HepG2 (cell line): ENCODE results near the gene CAMK1D. TPM values are rescaled to one million over a fixed set of nuclear protein-coding genes. Genes with fewer than 3 reads are reported as not detected.

Experiments used
- ATAC-seq: fragments of 200-7000 bp; cut with Tn5 transposase; 3 replicates; pipeline ENCODE4 v1.9.1; 2020; ENCODE audit warnings: mild to moderate bottlenecking, moderate library complexity
- BruUV-seq: library from RNA; stranded (reverse); fragments of 400-500 nt; replicated peaks from 2 replicates; lab custom pipeline; 2021; lab: Mats Ljungman, UMichigan
- CTCF ChIA-PET: fragments of 300-600 bp; formaldehyde crosslinking; extraction: SDS; loops from one replicate; lab custom pipeline; 2021; ENCODE audit warnings: low total read pairs, inconsistent platforms, low intra/inter-chr PET ratio; lab: Yijun Ruan, JAX
- POLR2A ChIA-PET: fragments of 350-600 bp; sonication (Branson Sonifier 250); formaldehyde crosslinking; loops from one replicate; lab custom pipeline; 2020; ENCODE audit warnings: antibody characterized with exemption, inconsistent platforms; lab: Yijun Ruan, JAX
- DNase-seq: peaks from one replicate; pipeline ENCODE4 v3.0.0-alpha.2; 2015; ENCODE audit warnings: low spot score
- FAIRE-seq: peaks from 3 replicates; lab custom pipeline; 2011; peaks lifted over from hg19 to GRCh38; lab: Jason Lieb, UNC
- H2AFZ ChIP-seq: one replicate; pipeline ENCODE4 v1.6.1; 2011; ENCODE audit warnings: low read length, inconsistent platforms
- H3K27ac ChIP-seq: fragments of 300-600 bp; 3 replicates; pipeline ENCODE4 v1.8.0; 2011; ENCODE audit warnings: mixed run types, mild to moderate bottlenecking, mixed read lengths, low read length, inconsistent platforms; ENCODE audit not compliant: insufficient read depth; ENCODE audit errors: extremely low read length
- H3K27me3 ChIP-seq, 2 experiments: fragments of 200-600 bp in 1 of 2; 2 replicates in 1 of 2; 3 replicates in 1 of 2; pipeline versions ENCODE4 v1.6.0 to v1.8.0; 2011; ENCODE audit warnings: low read length in 2 of 2, mild to moderate bottlenecking in 2 of 2, moderate library complexity in 2 of 2, inconsistent platforms in 1 of 2; ENCODE audit not compliant: insufficient read depth in 2 of 2, control insufficient read depth in 1 of 2
- H3K36me3 ChIP-seq, 2 experiments: fragments of 200-600 bp in 1 of 2; replicated peaks in 1 of 2; 2 replicates in 1 of 2; 3 replicates in 1 of 2; pipeline versions ENCODE4 v1.5.1 to v1.8.0; 2011; ENCODE audit warnings: low read length in 2 of 2, inconsistent platforms in 1 of 2; ENCODE audit not compliant: insufficient read depth in 2 of 2, control insufficient read depth in 1 of 2
- H3K4me1 ChIP-seq: 2 replicates; pipeline ENCODE4 v1.5.1; 2012; ENCODE audit warnings: low read length, inconsistent platforms; ENCODE audit not compliant: insufficient read depth
- H3K4me2 ChIP-seq: 2 replicates; pipeline ENCODE4 v1.6.0; 2011; ENCODE audit warnings: low read depth, low read length, inconsistent platforms
- H3K4me3 ChIP-seq, 3 experiments: fragments of 200-600 bp in 1 of 3; sonication (generic), shearing (Covaris generic) in 1 of 3; replicated peaks in 1 of 3; 2 replicates each; pipeline ENCODE4 v1.5.1; 2011 to 2016; ENCODE audit warnings: low read length in 3 of 3, inconsistent platforms in 2 of 3, low read depth in 2 of 3, mild to moderate bottlenecking in 2 of 3, control low read depth in 1 of 3, mixed read lengths in 1 of 3; ENCODE audit not compliant: insufficient read depth in 1 of 3
- H3K79me2 ChIP-seq: one replicate; pipeline ENCODE4 v1.6.1; 2011; ENCODE audit warnings: low read length, inconsistent platforms; ENCODE audit not compliant: insufficient read depth
- H3K9ac ChIP-seq: 2 replicates; pipeline ENCODE4 v1.6.0; 2011; ENCODE audit warnings: mild to moderate bottlenecking, low read depth, low read length, inconsistent platforms; ENCODE audit not compliant: insufficient read depth
- H3K9me3 ChIP-seq: 2 replicates; pipeline ENCODE4 v1.5.1; 2012; ENCODE audit warnings: mild to moderate bottlenecking, low read length
- H4K20me1 ChIP-seq: 2 replicates; pipeline ENCODE4 v1.6.0; 2011; ENCODE audit warnings: inconsistent platforms, mild to moderate bottlenecking, low read length, moderate library complexity; ENCODE audit not compliant: insufficient read depth
- BRD4 ChIP-seq: sonication (generic); formaldehyde crosslinking; IDR thresholded peaks from 2 replicates; pipeline ENCODE4 v1.4.0; 2020; ENCODE audit warnings: missing genetic modification reagents
- MYNN ChIP-seq: sonication (generic); formaldehyde crosslinking; IDR thresholded peaks from 2 replicates; pipeline ENCODE4 v1.4.0; 2020; ENCODE audit warnings: mild to moderate bottlenecking, low read depth, missing genetic modification reagents
- TCF7 ChIP-seq: sonication (generic); IDR thresholded peaks from 2 replicates; pipeline ENCODE4 v1.6.1; 2016; ENCODE audit warnings: antibody characterized with exemption, low read depth
- ZBTB1 ChIP-seq: sonication (generic); formaldehyde crosslinking; IDR thresholded peaks from 2 replicates; pipeline ENCODE4 v1.4.0; 2020; ENCODE audit warnings: missing genetic modification reagents, borderline replicate concordance
- ZNF230 ChIP-seq: sonication (generic); formaldehyde crosslinking; IDR thresholded peaks from 2 replicates; pipeline ENCODE4 v1.4.0; 2020; ENCODE audit warnings: mild to moderate bottlenecking, missing genetic modification reagents
- ZNF274 ChIP-seq: sonication (generic); formaldehyde crosslinking; IDR thresholded peaks from 2 replicates; pipeline ENCODE4 v1.5.1; 2020; ENCODE audit warnings: mild to moderate bottlenecking, missing genetic modification reagents
- ZNF451 ChIP-seq: sonication (generic); formaldehyde crosslinking; IDR thresholded peaks from 2 replicates; pipeline ENCODE4 v1.5.0; 2020; ENCODE audit warnings: mild to moderate bottlenecking, missing genetic modification reagents
- ZNF879 ChIP-seq: sonication (generic); formaldehyde crosslinking; IDR thresholded peaks from 2 replicates; pipeline ENCODE4 v1.8.1; 2023; ENCODE audit warnings: missing genetic modification reagents
- WGBS: methylation state at CpG from one replicate; pipeline ENCODE4 v1.1.6; 2017; ENCODE audit warnings: low lambda C conversion rate; 5-methylcytosine and 5-hydroxymethylcytosine counted together
- in situ Hi-C: cut with HindIII; loops from 2 replicates; pipeline ENCODE4 v1.10.0; 2017; ENCODE audit warnings: low pct_unique_long_range_greater_than_20kb; ENCODE audit not compliant: extremely low pct_ligation_motif_present
- intact Hi-C: fragments of 100-400 bp; cut with micrococcal nuclease; formaldehyde crosslinking; loops from one replicate; pipeline ENCODE4 v1.10.0; 2022; ENCODE audit not compliant: unreplicated experiment
- polyA plus RNA-seq, 8 experiments: library from polyadenylated mRNA; depleted of rRNA in 3 of 8; stranded (reverse) in 7 of 8; unstranded in 1 of 8; fragments of >200 nt; fragmentation: Illumina TruSeq in 4 of 8; extraction: Trizol in 4 of 8; gene quantifications; 2 replicates each; pipeline versions ENCODE4 v1.2.1 to v1.2.3, GENCODE V29; 2011 to 2016; ENCODE audit warnings: low read depth in 4 of 8, missing spikeins in 1 of 8, mixed read lengths in 1 of 8; ENCODE audit not compliant: insufficient read depth in 1 of 8
- total RNA-seq, 5 experiments: library from RNA; depleted of rRNA; stranded (reverse); fragments of >200 nt; fragmentation: Illumina TruSeq; extraction: Trizol; gene quantifications; 2 replicates each; pipeline ENCODE4 v1.2.3, GENCODE V29; 2016; ENCODE audit warnings: low read depth in 1 of 5
- TF ChIP-seq, protein P1 (sequence below): IDR thresholded peaks from 2 replicates; pipeline ENCODE4 v1.6.1; 2016
- TF ChIP-seq, protein P2 (sequence below): fragments of 450-650 bp; IDR thresholded peaks from 2 replicates; pipeline ENCODE4 v1.6.1; 2017
- TF ChIP-seq, protein P3 (sequence below): sonication (generic); formaldehyde crosslinking; IDR thresholded peaks from 2 replicates; pipeline ENCODE4 v1.5.0; 2020; ENCODE audit warnings: mild to moderate bottlenecking, missing genetic modification reagents, borderline replicate concordance

CAMK1D gene
- total and polyA plus RNA-seq, 2 of the 13 experiments (the other 11 are each of a cell fraction or from before 2014, with no cell fraction given): under 0.01 TPM; not detected in 1

DNA sequence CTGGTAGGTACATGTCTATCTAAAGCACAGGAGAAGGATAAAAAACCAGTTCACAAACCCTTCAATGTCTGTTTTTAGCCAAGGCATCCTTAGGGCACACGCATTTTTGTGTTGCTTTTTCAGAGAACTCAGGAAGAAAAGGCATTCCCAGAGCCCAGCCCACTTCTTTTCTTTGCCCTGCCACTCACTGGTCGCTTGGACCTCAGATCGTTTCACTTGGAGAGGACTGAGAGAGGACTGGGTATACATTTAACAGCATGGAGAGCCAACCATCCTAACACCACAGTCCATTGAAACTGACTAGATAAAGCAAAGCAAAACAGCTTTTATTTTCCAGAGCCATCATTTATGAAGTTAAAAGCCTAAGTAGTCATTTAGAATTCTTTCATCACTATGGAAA, 194.2 kb downstream of the CAMK1D start:
- ATAC-seq: no peak
- TF ChIP-seq, protein P1, sequence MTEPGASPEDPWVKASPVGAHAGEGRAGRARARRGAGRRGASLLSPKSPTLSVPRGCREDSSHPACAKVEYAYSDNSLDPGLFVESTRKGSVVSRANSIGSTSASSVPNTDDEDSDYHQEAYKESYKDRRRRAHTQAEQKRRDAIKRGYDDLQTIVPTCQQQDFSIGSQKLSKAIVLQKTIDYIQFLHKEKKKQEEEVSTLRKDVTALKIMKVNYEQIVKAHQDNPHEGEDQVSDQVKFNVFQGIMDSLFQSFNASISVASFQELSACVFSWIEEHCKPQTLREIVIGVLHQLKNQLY (CRISPR knock-in tag): no peak
- no peak for TF ChIP-seq TCF7
- TF ChIP-seq ZBTB1 (CRISPR knock-in tag): no peak
- no peak for TF ChIP-seq ZNF230
- no peak for TF ChIP-seq ZNF451 (CRISPR knock-in tag)
- TF ChIP-seq, protein P2, sequence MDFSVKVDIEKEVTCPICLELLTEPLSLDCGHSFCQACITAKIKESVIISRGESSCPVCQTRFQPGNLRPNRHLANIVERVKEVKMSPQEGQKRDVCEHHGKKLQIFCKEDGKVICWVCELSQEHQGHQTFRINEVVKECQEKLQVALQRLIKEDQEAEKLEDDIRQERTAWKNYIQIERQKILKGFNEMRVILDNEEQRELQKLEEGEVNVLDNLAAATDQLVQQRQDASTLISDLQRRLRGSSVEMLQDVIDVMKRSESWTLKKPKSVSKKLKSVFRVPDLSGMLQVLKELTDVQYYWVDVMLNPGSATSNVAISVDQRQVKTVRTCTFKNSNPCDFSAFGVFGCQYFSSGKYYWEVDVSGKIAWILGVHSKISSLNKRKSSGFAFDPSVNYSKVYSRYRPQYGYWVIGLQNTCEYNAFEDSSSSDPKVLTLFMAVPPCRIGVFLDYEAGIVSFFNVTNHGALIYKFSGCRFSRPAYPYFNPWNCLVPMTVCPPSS: no peak
- no peak for TF ChIP-seq ZNF274 (CRISPR knock-in tag)
- TF ChIP-seq BRD4 (CRISPR knock-in tag): no peak
- TF ChIP-seq, protein P3, sequence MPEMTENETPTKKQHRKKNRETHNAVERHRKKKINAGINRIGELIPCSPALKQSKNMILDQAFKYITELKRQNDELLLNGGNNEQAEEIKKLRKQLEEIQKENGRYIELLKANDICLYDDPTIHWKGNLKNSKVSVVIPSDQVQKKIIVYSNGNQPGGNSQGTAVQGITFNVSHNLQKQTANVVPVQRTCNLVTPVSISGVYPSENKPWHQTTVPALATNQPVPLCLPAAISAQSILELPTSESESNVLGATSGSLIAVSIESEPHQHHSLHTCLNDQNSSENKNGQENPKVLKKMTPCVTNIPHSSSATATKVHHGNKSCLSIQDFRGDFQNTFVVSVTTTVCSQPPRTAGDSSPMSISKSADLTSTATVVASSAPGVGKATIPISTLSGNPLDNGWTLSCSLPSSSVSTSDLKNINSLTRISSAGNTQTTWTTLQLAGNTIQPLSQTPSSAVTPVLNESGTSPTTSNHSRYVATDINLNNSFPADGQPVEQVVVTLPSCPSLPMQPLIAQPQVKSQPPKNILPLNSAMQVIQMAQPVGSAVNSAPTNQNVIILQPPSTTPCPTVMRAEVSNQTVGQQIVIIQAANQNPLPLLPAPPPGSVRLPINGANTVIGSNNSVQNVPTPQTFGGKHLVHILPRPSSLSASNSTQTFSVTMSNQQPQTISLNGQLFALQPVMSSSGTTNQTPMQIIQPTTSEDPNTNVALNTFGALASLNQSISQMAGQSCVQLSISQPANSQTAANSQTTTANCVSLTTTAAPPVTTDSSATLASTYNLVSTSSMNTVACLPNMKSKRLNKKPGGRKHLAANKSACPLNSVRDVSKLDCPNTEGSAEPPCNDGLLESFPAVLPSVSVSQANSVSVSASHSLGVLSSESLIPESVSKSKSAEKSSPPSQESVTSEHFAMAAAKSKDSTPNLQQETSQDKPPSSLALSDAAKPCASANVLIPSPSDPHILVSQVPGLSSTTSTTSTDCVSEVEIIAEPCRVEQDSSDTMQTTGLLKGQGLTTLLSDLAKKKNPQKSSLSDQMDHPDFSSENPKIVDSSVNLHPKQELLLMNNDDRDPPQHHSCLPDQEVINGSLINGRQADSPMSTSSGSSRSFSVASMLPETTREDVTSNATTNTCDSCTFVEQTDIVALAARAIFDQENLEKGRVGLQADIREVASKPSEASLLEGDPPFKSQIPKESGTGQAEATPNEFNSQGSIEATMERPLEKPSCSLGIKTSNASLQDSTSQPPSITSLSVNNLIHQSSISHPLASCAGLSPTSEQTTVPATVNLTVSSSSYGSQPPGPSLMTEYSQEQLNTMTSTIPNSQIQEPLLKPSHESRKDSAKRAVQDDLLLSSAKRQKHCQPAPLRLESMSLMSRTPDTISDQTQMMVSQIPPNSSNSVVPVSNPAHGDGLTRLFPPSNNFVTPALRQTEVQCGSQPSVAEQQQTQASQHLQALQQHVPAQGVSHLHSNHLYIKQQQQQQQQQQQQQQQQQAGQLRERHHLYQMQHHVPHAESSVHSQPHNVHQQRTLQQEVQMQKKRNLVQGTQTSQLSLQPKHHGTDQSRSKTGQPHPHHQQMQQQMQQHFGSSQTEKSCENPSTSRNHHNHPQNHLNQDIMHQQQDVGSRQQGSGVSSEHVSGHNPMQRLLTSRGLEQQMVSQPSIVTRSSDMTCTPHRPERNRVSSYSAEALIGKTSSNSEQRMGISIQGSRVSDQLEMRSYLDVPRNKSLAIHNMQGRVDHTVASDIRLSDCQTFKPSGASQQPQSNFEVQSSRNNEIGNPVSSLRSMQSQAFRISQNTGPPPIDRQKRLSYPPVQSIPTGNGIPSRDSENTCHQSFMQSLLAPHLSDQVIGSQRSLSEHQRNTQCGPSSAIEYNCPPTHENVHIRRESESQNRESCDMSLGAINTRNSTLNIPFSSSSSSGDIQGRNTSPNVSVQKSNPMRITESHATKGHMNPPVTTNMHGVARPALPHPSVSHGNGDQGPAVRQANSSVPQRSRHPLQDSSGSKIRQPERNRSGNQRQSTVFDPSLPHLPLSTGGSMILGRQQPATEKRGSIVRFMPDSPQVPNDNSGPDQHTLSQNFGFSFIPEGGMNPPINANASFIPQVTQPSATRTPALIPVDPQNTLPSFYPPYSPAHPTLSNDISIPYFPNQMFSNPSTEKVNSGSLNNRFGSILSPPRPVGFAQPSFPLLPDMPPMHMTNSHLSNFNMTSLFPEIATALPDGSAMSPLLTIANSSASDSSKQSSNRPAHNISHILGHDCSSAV (CRISPR knock-in tag): no peak
- no peak for TF ChIP-seq ZNF879 (CRISPR knock-in tag)
- no peak for TF ChIP-seq MYNN (CRISPR knock-in tag)
- no peaks in the 10 kb centered on the region for H3K79me2 ChIP-seq
- no peaks in the 10 kb centered on the region for H3K9me3 ChIP-seq
- DNase-seq: no peak
- H3K27me3 ChIP-seq: no peaks in the 10 kb centered on the region; a peak in 1 of 5 replicates
- intact Hi-C loops (no loop called here), in situ Hi-C loops (no loop called here)
- H2AFZ ChIP-seq: no peak overlapping the region
- no peaks in the 10 kb centered on the region for H3K4me1 ChIP-seq
- H3K27ac ChIP-seq: no peak overlapping the region
- no peak overlapping the region for H3K4me3 ChIP-seq
- ChIA-PET POLR2A (no interaction called here), CTCF (no interaction called here)
- H4K20me1 ChIP-seq: no peaks in the 10 kb centered on the region
- no peaks in the 10 kb centered on the region for H3K36me3 ChIP-seq
- no peak overlapping the region for H3K4me2 ChIP-seq
- WGBS: 2% methylated on average over 3 of the region's 3 CpGs
- FAIRE-seq: no peak
- no TSS peak for BruUV-seq
- no peak overlapping the region for H3K9ac ChIP-seq
